Measurements from ENCODE around the gene MAP6. TPM values are rescaled to one million over a fixed set of nuclear protein-coding genes. Genes with fewer than 3 reads are reported as not detected.

Gene MAP6
- total RNA-seq, 1 experiment from 2014 or later = 22.8 TPM

DNA sequence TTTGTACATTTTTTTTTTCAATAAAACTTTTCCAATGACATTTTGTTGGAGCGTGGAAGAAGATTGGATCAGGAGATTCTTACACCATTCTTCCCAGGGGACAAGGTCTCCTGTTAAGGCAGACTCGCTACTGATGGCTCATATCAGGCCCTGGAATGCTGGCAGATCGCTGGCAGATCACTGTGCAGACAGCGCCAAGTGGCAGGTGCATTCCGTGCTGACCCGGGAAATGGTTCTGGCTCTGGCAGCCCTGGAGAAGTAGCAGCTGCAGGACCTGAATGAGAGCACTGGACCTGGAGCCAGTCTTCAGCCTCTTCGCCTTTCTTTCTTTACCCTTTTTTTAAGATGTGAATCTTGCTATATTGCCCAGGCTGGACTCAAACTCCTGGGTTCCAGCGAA is 96.1 kb downstream of the MAP6 start:
- H3K4me3 Mint-ChIP-seq (ENCODE audit: unreplicated experiment) = no peak overlapping the region
- H3K4me1 Mint-ChIP-seq (ENCODE audit: low read depth, unreplicated experiment) = peaks cover 15% of the 10 kb centered on the region

DNA sequence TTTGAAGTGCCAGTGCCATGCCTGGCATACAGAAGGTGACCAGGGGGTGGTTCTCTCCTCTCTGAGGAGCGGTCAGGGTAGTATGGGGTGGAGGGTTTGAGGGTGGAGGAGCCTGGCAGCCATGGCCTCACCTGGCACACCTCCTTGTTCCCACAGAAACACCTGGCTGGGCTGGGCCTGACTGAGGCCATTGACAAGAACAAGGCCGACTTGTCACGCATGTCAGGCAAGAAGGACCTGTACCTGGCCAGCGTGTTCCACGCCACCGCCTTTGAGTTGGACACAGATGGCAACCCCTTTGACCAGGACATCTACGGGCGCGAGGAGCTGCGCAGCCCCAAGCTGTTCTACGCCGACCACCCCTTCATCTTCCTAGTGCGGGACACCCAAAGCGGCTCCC is 97.2 kb downstream of the MAP6 start:
- Histone ChIP-seq H3K36me3 (ENCODE audit: control insufficient read depth, insufficient read depth, low read length) (peaks cover 14% of the 10 kb centered on the region), H3K9me3 (no peaks in the 10 kb centered on the region), H3K4me3 (ENCODE audit: low read depth, low read length) (no peak overlapping the region), H3K4me1 (peaks cover 6% of the 10 kb centered on the region), H3K27me3 (replicated peaks; ENCODE audit: control insufficient read depth, insufficient read depth, low read length) (no peaks in the 10 kb centered on the region)
- no peak overlapping the region for H3K27ac Mint-ChIP-seq (ENCODE audit: unreplicated experiment)
- intact Hi-C loops (cut with micrococcal nuclease; ENCODE audit: unreplicated experiment) = no loop called here
- no peak for DNase-seq
- ChIA-PET POLR2A (interaction anchor here (0.8 to 0.9 kb wide), 2 partner anchors 10 to 11 kb away, joined by 4 read pairs; partner anchors contain the start of gene SERPINH1), CTCF (interaction anchor here (0.7 to 1.2 kb wide), 2 partner anchors 12 to 26 kb away, joined by 3 to 6 read pairs; no protein-coding TSS in a partner anchor)
- H3K27me3 Mint-ChIP-seq (ENCODE audit: insufficient read depth, unreplicated experiment) = no peaks in the 10 kb centered on the region
- H3K9me3 Mint-ChIP-seq (ENCODE audit: unreplicated experiment) = no peaks in the 10 kb centered on the region
- TF ChIP-seq, protein P1, sequence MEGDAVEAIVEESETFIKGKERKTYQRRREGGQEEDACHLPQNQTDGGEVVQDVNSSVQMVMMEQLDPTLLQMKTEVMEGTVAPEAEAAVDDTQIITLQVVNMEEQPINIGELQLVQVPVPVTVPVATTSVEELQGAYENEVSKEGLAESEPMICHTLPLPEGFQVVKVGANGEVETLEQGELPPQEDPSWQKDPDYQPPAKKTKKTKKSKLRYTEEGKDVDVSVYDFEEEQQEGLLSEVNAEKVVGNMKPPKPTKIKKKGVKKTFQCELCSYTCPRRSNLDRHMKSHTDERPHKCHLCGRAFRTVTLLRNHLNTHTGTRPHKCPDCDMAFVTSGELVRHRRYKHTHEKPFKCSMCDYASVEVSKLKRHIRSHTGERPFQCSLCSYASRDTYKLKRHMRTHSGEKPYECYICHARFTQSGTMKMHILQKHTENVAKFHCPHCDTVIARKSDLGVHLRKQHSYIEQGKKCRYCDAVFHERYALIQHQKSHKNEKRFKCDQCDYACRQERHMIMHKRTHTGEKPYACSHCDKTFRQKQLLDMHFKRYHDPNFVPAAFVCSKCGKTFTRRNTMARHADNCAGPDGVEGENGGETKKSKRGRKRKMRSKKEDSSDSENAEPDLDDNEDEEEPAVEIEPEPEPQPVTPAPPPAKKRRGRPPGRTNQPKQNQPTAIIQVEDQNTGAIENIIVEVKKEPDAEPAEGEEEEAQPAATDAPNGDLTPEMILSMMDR (IDR thresholded peaks at IDR 0.05; ENCODE audit: insufficient read depth in 1 of 2, low read depth in 1 of 2, low read length in 1 of 2, severe bottlenecking in 1 of 2, unreplicated experiment in 1 of 2) = no peak
- peaks cover 85% of the 10 kb centered on the region for H3K36me3 Mint-ChIP-seq (ENCODE audit: insufficient read depth, unreplicated experiment)
- H3K4me3 Mint-ChIP-seq (ENCODE audit: unreplicated experiment) = no peak overlapping the region
- BruUV-seq (replicated peaks) = no TSS peak
- peaks cover 11% of the 10 kb centered on the region for H3K4me1 Mint-ChIP-seq (ENCODE audit: low read depth, unreplicated experiment)

More for the DNA sequence above, 96.1 kb downstream of the MAP6 start:
- H3K36me3 ChIP-seq (ENCODE audit: control insufficient read depth, insufficient read depth, low read length) = peaks cover 13% of the 10 kb centered on the region
- intact Hi-C loops (cut with micrococcal nuclease; ENCODE audit: unreplicated experiment) = no loop called here
- H3K4me1 ChIP-seq = peaks cover 10% of the 10 kb centered on the region
- TF ChIP-seq, protein P1 (IDR thresholded peaks at IDR 0.05; ENCODE audit: insufficient read depth in 1 of 2, low read depth in 1 of 2, low read length in 1 of 2, severe bottlenecking in 1 of 2, unreplicated experiment in 1 of 2) = no peak
- H3K9me3 Mint-ChIP-seq (ENCODE audit: unreplicated experiment) = no peaks in the 10 kb centered on the region
- no peak overlapping the region for H3K27ac Mint-ChIP-seq (ENCODE audit: unreplicated experiment)
- H3K36me3 Mint-ChIP-seq (ENCODE audit: insufficient read depth, unreplicated experiment) = peaks cover 78% of the 10 kb centered on the region
- DNase-seq = no peak
- CTCF ChIA-PET = no interaction called here
- no peak overlapping the region for H3K4me3 ChIP-seq (ENCODE audit: low read depth, low read length)
- BruUV-seq (replicated peaks) = no TSS peak
- H3K27me3 ChIP-seq (replicated peaks; ENCODE audit: control insufficient read depth, insufficient read depth, low read length) = no peaks in the 10 kb centered on the region
- H3K27me3 Mint-ChIP-seq (ENCODE audit: insufficient read depth, unreplicated experiment) = no peaks in the 10 kb centered on the region
- POLR2A ChIA-PET = no interaction called here
- H3K9me3 ChIP-seq = no peaks in the 10 kb centered on the region

DNA sequence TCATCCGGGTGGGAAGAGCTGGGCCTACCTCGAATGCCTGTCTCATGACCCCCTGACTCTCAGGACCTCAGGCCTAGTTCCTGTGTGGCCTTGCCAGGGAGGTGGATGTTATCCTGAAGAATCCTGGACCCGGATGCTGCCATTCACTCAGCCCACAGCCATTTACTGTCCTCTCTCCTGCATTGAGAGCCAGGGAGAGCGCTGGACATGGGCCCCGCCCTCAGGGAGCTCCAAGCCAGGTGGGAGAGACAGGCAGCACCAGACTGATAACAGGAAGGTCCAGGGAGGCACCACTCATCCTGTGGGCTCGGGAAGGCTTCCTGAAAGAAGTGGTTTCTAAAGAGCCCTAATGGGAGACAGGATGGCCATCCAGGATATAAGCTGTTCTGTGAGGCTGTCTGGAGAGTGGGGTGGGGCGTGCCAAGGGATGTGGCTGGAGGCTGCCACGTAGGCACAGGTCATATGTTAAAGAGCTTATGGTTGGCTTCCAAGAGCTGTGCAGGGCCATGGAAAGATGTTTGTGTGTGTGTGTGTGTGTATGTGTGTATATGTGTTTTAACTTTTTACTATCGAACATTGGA is 98.2 kb downstream of the MAP6 start:
- Histone ChIP-seq H3K27me3 (replicated peaks; ENCODE audit: control insufficient read depth, insufficient read depth, low read length) (no peaks in the 10 kb centered on the region), H3K4me3 (ENCODE audit: low read depth, low read length) (no peak overlapping the region), H3K36me3 (ENCODE audit: control insufficient read depth, insufficient read depth, low read length) (peaks cover 14% of the 10 kb centered on the region), H3K9me3 (no peaks in the 10 kb centered on the region), H3K4me1 (peaks cover 5% of the 10 kb centered on the region)
- POLR2A ChIA-PET = interaction anchor here (0.8 to 1.0 kb wide), 3 partner anchors 8 to 10 kb away, joined by 3 to 4 read pairs (median 4); partner anchors contain the start of gene SERPINH1
- H3K27ac Mint-ChIP-seq (ENCODE audit: unreplicated experiment) = no peak overlapping the region
- H3K27me3 Mint-ChIP-seq (ENCODE audit: insufficient read depth, unreplicated experiment) = no peaks in the 10 kb centered on the region
- TF ChIP-seq, protein P1 (IDR thresholded peaks at IDR 0.05; ENCODE audit: insufficient read depth in 1 of 2, low read depth in 1 of 2, low read length in 1 of 2, severe bottlenecking in 1 of 2, unreplicated experiment in 1 of 2) = no peak
- H3K4me3 Mint-ChIP-seq (ENCODE audit: unreplicated experiment) = no peak overlapping the region
- H3K36me3 Mint-ChIP-seq (ENCODE audit: insufficient read depth, unreplicated experiment) = peaks cover 84% of the 10 kb centered on the region
- H3K4me1 Mint-ChIP-seq (ENCODE audit: low read depth, unreplicated experiment) = peaks cover 2% of the 10 kb centered on the region
- no peak for DNase-seq
- no TSS peak for BruUV-seq (replicated peaks)
- intact Hi-C loops (cut with micrococcal nuclease; ENCODE audit: unreplicated experiment) = no loop called here
- H3K9me3 Mint-ChIP-seq (ENCODE audit: unreplicated experiment) = no peaks in the 10 kb centered on the region
- CTCF ChIA-PET = interaction anchor here (1.2 kb wide), 1 partner anchor 11 kb away, joined by 6 read pairs; no protein-coding TSS in a partner anchor

Data from Caco-2 (cell line).